ENCODE data around the gene CHKB.
"Not testable (repeated sequence)": the region's sequence is repeated elsewhere in the genome, so short reads cannot be mapped to it uniquely, and the experiment has no call there.

Gene CHKB

GRCh38 chr22:50548040-50548920 is 34.4 kb downstream of the CHKB start:
- DNase-seq (ENCODE audit: low spot score): no peak

GRCh38 chr22:50547263-50547985 is 35.2 kb downstream of the CHKB start:
- no peak for DNase-seq (ENCODE audit: low spot score)

GRCh38 chr22:50546326-50547262 is 36.1 kb downstream of the CHKB start:
- DNase-seq (ENCODE audit: low spot score): no peak

GRCh38 chr22:50545522-50546325 is 36.9 kb downstream of the CHKB start, which contains the start of gene KLHDC7B:
Gene KLHDC7B (plus strand): TSS chr22:50545899. CDS start chr22:50546244, 345 bp downstream.
- DNase-seq (ENCODE audit: low spot score): no peak

- DNase-seq (ENCODE audit: low spot score): no peak
Measured at GRCh38 chr22:50544746-50545253, 37.8 kb downstream of the CHKB start.

- peak; percentile 48 for DNase-seq (ENCODE audit: low spot score)
Measured at GRCh38 chr22:50544078-50544745, 38.4 kb downstream of the CHKB start.

GRCh38 chr22:50542416-50542927 is 40.2 kb downstream of the CHKB start:
- no peak for DNase-seq (ENCODE audit: low spot score)

GRCh38 chr22:50541667-50542026 is 41.0 kb downstream of the CHKB start:
- not testable (repeated sequence) for DNase-seq (ENCODE audit: low spot score)

- no peak for DNase-seq (ENCODE audit: low spot score)
Measured at GRCh38 chr22:50540381-50540780, 42.3 kb downstream of the CHKB start.

- DNase-seq (ENCODE audit: low spot score): no peak
Measured at GRCh38 chr22:50537765-50538164, 44.9 kb downstream of the CHKB start.

GRCh38 chr22:50536226-50536625 is 46.4 kb downstream of the CHKB start:
- no peak for DNase-seq (ENCODE audit: low spot score)

GRCh38 chr22:50535113-50535512 is 47.5 kb downstream of the CHKB start:
- no peak for DNase-seq (ENCODE audit: low spot score)

GRCh38 chr22:50533856-50534711 is 48.6 kb downstream of the CHKB start:
- not testable (repeated sequence) for DNase-seq (ENCODE audit: low spot score)

GRCh38 chr22:50532824-50533796 is 49.5 kb downstream of the CHKB start:
- DNase-seq (ENCODE audit: low spot score): no peak

- peak; percentile 35 for DNase-seq (ENCODE audit: low spot score)
Measured at GRCh38 chr22:50531962-50532674, 50.5 kb downstream of the CHKB start.

- no peak for DNase-seq (ENCODE audit: low spot score)
Measured at GRCh38 chr22:50531546-50531961, 51.1 kb downstream of the CHKB start.

- peak; percentile 26 for DNase-seq (ENCODE audit: low spot score)
Measured at GRCh38 chr22:50530877-50531545, 51.6 kb downstream of the CHKB start.

All from kidney capillary endothelial cell (primary cell).